K562 (cell line): ENCODE data around the gene MECR. TPM values are rescaled to one million over a fixed set of nuclear protein-coding genes. Genes with fewer than 3 reads are reported as not detected.

Source experiments
- ATAC-seq: fragments of 200-7000 bp; cut with Tn5 transposase; 3 replicates; pipeline ENCODE4 v1.9.1; 2020; ENCODE audit warnings: moderate library complexity
- BruUV-seq: library from RNA; stranded (reverse); fragments of 400-500 nt; replicated peaks from 2 replicates; lab custom pipeline; 2021; lab: Mats Ljungman, UMichigan
- CTCF ChIA-PET: fragments of 300-600 bp; formaldehyde crosslinking; extraction: SDS; loops from one replicate; lab custom pipeline; 2021; ENCODE audit warnings: low intra/inter-chr PET ratio; lab: Yijun Ruan, JAX
- POLR2A ChIA-PET: fragments of 300-600, 350-650 bp; sonication (Branson Sonifier 250); formaldehyde crosslinking; extraction: SDS; loops from one replicate; lab custom pipeline; 2021; ENCODE audit warnings: antibody characterized with exemption, inconsistent platforms; lab: Yijun Ruan, JAX
- DNase-seq, 4 experiments: peaks; one replicate each; pipeline versions ENCODE4 v3.0.0 to v3.0.0-alpha.2; 2011 to 2018; ENCODE audit warnings: low spot score in 3 of 4, mixed read lengths in 3 of 4; ENCODE audit errors: extremely low read depth in 1 of 4
- FAIRE-seq: peaks from 2 replicates; lab custom pipeline; 2011; peaks lifted over from hg19 to GRCh38; lab: Jason Lieb, UNC
- H2AFZ ChIP-seq: 2 replicates; pipeline ENCODE4 v1.6.0; 2011; ENCODE audit warnings: low read depth, low read length, control low read depth, inconsistent platforms
- H3K27ac ChIP-seq: fragments of 200-600 bp; 3 replicates; pipeline ENCODE4 v1.8.0; 2011; ENCODE audit warnings: low read depth, mild to moderate bottlenecking, control low read depth, inconsistent platforms, low read length, moderate library complexity, mixed read lengths; ENCODE audit errors: extremely low read depth
- H3K27me3 ChIP-seq, 2 experiments: fragments of 300-600 bp in 1 of 2; 2 replicates in 1 of 2; 3 replicates in 1 of 2; pipeline versions ENCODE4 v1.6.0 to v1.8.0; 2011; ENCODE audit warnings: inconsistent platforms in 2 of 2, low read length in 2 of 2, mild to moderate bottlenecking in 1 of 2, mixed read lengths in 1 of 2, moderate library complexity in 1 of 2; ENCODE audit not compliant: control insufficient read depth in 2 of 2, insufficient read depth in 2 of 2
- H3K36me3 ChIP-seq: fragments of 300-600 bp; 3 replicates; pipeline ENCODE4 v1.8.0; 2011; ENCODE audit warnings: mild to moderate bottlenecking, low read length, inconsistent platforms; ENCODE audit not compliant: control insufficient read depth, insufficient read depth
- H3K4me1 ChIP-seq, 2 experiments: fragments of 200-600 bp in 1 of 2; replicated peaks in 1 of 2; 2 replicates in 1 of 2; 3 replicates in 1 of 2; pipeline versions ENCODE4 v1.5.1 to v1.8.0; 2011; ENCODE audit warnings: inconsistent platforms in 2 of 2, low read length in 2 of 2, mild to moderate bottlenecking in 1 of 2, mixed read lengths in 1 of 2, moderate library complexity in 1 of 2; ENCODE audit not compliant: control insufficient read depth in 2 of 2, insufficient read depth in 2 of 2
- H3K4me2 ChIP-seq: 2 replicates; pipeline ENCODE4 v1.6.1; 2011; ENCODE audit warnings: low read length, control low read depth, inconsistent platforms, mixed read lengths; ENCODE audit not compliant: insufficient read depth
- H3K4me3 ChIP-seq: fragments of 200-600 bp; sonication (generic), shearing (Covaris generic); 2 replicates; pipeline ENCODE4 v1.5.1; 2016; ENCODE audit warnings: control low read depth, inconsistent platforms
- H3K79me2 ChIP-seq: fragments of 200-600 bp; 3 replicates; pipeline ENCODE4 v1.8.0; 2011; ENCODE audit warnings: low read length, inconsistent platforms; ENCODE audit not compliant: control insufficient read depth, insufficient read depth
- H3K9ac ChIP-seq, 2 experiments: 2 replicates each; pipeline versions ENCODE4 v1.6.0 to v1.6.1; 2011; ENCODE audit warnings: low read depth in 2 of 2, low read length in 2 of 2, control low read depth in 1 of 2, inconsistent platforms in 1 of 2, mild to moderate bottlenecking in 1 of 2, mixed read lengths in 1 of 2; ENCODE audit not compliant: insufficient read depth in 1 of 2
- H3K9me1 ChIP-seq: one replicate; pipeline ENCODE4 v1.6.0; 2011; ENCODE audit warnings: inconsistent platforms, mild to moderate bottlenecking, low read length, moderate library complexity; ENCODE audit not compliant: control insufficient read depth, insufficient read depth
- H3K9me3 ChIP-seq: replicated peaks from 2 replicates; pipeline ENCODE4 v1.5.1; 2011; ENCODE audit warnings: low read depth, low read length, inconsistent platforms; ENCODE audit not compliant: control insufficient read depth, insufficient read depth
- H4K20me1 ChIP-seq: replicated peaks from 2 replicates; pipeline ENCODE4 v1.6.1; 2011; ENCODE audit warnings: low read length, inconsistent platforms, mixed read lengths; ENCODE audit not compliant: control insufficient read depth, insufficient read depth
- FOXA3 ChIP-seq, 2 experiments: fragments of 450-650 bp in 1 of 2; sonication (generic) in 1 of 2; formaldehyde crosslinking; IDR thresholded peaks in 1 of 2; conservative IDR thresholded peaks in 1 of 2; 2 replicates each; pipeline versions ENCODE4 v1.4.0 to v1.8.0; 2020 to 2022; ENCODE audit warnings: mild to moderate bottlenecking in 2 of 2, missing genetic modification reagents in 1 of 2
- KDM1A ChIP-seq, 2 experiments: fragments of 450-650 bp; IDR thresholded peaks; 2 replicates each; pipeline ENCODE4 v1.6.1; 2016; ENCODE audit warnings: mild to moderate bottlenecking in 2 of 2
- NFE2L1 ChIP-seq: fragments of 450-650 bp; IDR thresholded peaks from 2 replicates; pipeline ENCODE4 v1.6.1; 2016; ENCODE audit warnings: missing genetic modification characterization, low read depth, mild to moderate bottlenecking, missing compliant biosample characterization, moderate library complexity, borderline replicate concordance
- PHF21A ChIP-seq: fragments of 450-650 bp; IDR thresholded peaks from 2 replicates; pipeline ENCODE4 v1.6.1; 2017; ENCODE audit warnings: low read depth, borderline replicate concordance
- ZNF766 ChIP-seq: fragments of 200-800 bp; sonication (Bioruptor generic); conservative IDR thresholded peaks from 2 replicates; pipeline ENCODE4 v1.6.1; 2016; ENCODE audit warnings: missing genetic modification characterization, missing compliant biosample characterization
- WGBS: fragments of 100-300 bp; shearing (Covaris generic); methylation state at CpG from one replicate; pipeline ENCODE4 v1.1.6; 2016; ENCODE audit warnings: low coverage, mixed read lengths; ENCODE audit not compliant: insufficient coverage; ENCODE audit errors: missing lambda C conversion rate; 5-methylcytosine and 5-hydroxymethylcytosine counted together
- in situ Hi-C: fragments of 300-500 bp; cut with MboI; formaldehyde crosslinking; loops from 4 replicates; pipeline ENCODE4 v1.15.0; 2018; ENCODE audit warnings: inconsistent platforms, mixed read lengths
- intact Hi-C: fragments of 100-400 bp; cut with micrococcal nuclease; formaldehyde crosslinking; loops from 2 replicates; pipeline ENCODE4 v1.14.2; 2022
- polyA plus RNA-seq, 8 experiments: library from polyadenylated mRNA; depleted of rRNA in 4 of 8; stranded (reverse) in 5 of 8; unstranded in 3 of 8; fragments of >200 nt; fragmentation: Nextera tagmentation in 2 of 8; fragmentation: Illumina TruSeq in 1 of 8; extraction: Ambion mirVana in 2 of 8; extraction: Trizol in 1 of 8; gene quantifications; 2 replicates each; pipeline versions ENCODE4 v1.2.1 to v1.2.3, GENCODE V29; 2011 to 2014; ENCODE audit warnings: inconsistent platforms in 1 of 8, missing spikeins in 1 of 8
- total RNA-seq, 7 experiments: library from RNA; depleted of rRNA in 6 of 7; stranded (reverse); fragments of >200 nt in 6 of 7; fragmentation: Illumina TruSeq in 2 of 7; extraction: Trizol in 2 of 7; gene quantifications; 2 replicates each; pipeline versions ENCODE4 v1.2.1 to v1.2.3, GENCODE V29; 2011 to 2021; ENCODE audit warnings: low replicate concordance in 1 of 7

The MECR gene
- total and polyA plus RNA-seq, 9 of the 15 experiments (the other 6 are each of a cell fraction or from before 2014, with no cell fraction given) = 10.4 to 58.6 (median 42.9) TPM

- ChIA-PET CTCF (no interaction called here), POLR2A (interaction anchor here (0.6 to 0.8 kb wide), 2 partner anchors 9 to 353 kb away, joined by 4 read pairs; no protein-coding TSS in a partner anchor)
- Histone ChIP-seq H3K4me1 (peaks cover 2 to 27% of the 10 kb centered on the region in 2 experiments; a peak in 3 of 5 replicates), H3K27ac (no peak overlapping the region), H3K9me3 (no peaks in the 10 kb centered on the region), H3K9ac (no peak overlapping the region), H3K4me2 (no peak overlapping the region), H3K4me3 (no peak overlapping the region), H3K79me2 (no peaks in the 10 kb centered on the region), H2AFZ (no peak overlapping the region), H4K20me1 (peaks cover 6% of the 10 kb centered on the region), H3K9me1 (no peaks in the 10 kb centered on the region), H3K27me3 (peaks cover 27 to 36% of the 10 kb centered on the region in 2 experiments; a peak in 4 of 5 replicates), H3K36me3 (no peaks in the 10 kb centered on the region)
- WGBS = 34% methylated on average over 8 of the region's 11 CpGs
- in situ Hi-C loops = loop anchor here (5.0 to 10.0 kb wide), 3 partner anchors 466 to 866 kb away; no protein-coding TSS in a partner anchor
- DNase-seq = no peak
- no peak for FAIRE-seq
- intact Hi-C loops = loop anchor here (5.0 to 10.0 kb wide), 3 partner anchors 79 to 1536 kb away; no protein-coding TSS in a partner anchor
- TF ChIP-seq FOXA3 (CRISPR knock-in tag; conservative IDR thresholded peaks at IDR 0.05 in 1 of 2, IDR thresholded peaks at IDR 0.05 in 1 of 2) (0 out of 4 replicates have a peak, but pooled peaks of 1 of the 2 experiments have one; percentile 42), NFE2L1 (tag) (no peak), PHF21A (0 out of 2 replicates have a peak, but pooled peaks have one; percentile 27), ZNF766 (CRISPR knock-in tag) (no peak), KDM1A (IDR thresholded peaks at IDR 0.05) (0 out of 4 replicates have a peak, but pooled peaks of 1 of the 2 experiments have one; percentile 21)
- no peak for ATAC-seq
- BruUV-seq = no TSS peak
Observed at GRCh38 chr1:29238620-29239002, 7.9 kb upstream of the MECR start.
